ENCODE data around the gene MICAL3.

GRCh38 chr22:17999851-18000250 lies 24.5 kb downstream of the MICAL3 start:
- TF ChIP-seq ZNF274 (IDR thresholded peaks at IDR 0.05; ENCODE audit: low read depth, low read length): no peak
- TF ChIP-seq SUZ12 (IDR thresholded peaks at IDR 0.05; ENCODE audit: extremely low read depth, insufficient read depth, insufficient read length): no peak
- no peak for TF ChIP-seq YY1 (IDR thresholded peaks at IDR 0.05; ENCODE audit: insufficient read depth, insufficient read length)

Measured in NT2/D1 (cell line).